Glutamatergic neuron (in vitro differentiated cells): ENCODE results near the gene PLCB4. TPM values are rescaled to one million over a fixed set of nuclear protein-coding genes. Genes with fewer than 3 reads are reported as not detected.
"Not testable (repeated sequence)": the region's sequence is repeated elsewhere in the genome, so short reads cannot be mapped to it uniquely, and the experiment has no call there.

Source experiments
- DNase-seq: peaks from one replicate; pipeline ENCODE4 v3.0.0; 2022
- H3K27ac Mint-ChIP-seq: one replicate; pipeline ENCODE4 v1.8.0; 2020; ENCODE audit warnings: mild to moderate bottlenecking, mixed read lengths, inconsistent platforms; ENCODE audit not compliant: unreplicated experiment
- H3K27me3 Mint-ChIP-seq: one replicate; pipeline ENCODE4 v1.8.0; 2020; ENCODE audit warnings: mild to moderate bottlenecking, moderate library complexity, mixed read lengths, inconsistent platforms; ENCODE audit not compliant: unreplicated experiment
- H3K36me3 Mint-ChIP-seq: one replicate; pipeline ENCODE4 v1.8.0; 2020; ENCODE audit warnings: mild to moderate bottlenecking, mixed read lengths, inconsistent platforms; ENCODE audit not compliant: unreplicated experiment
- H3K4me1 Mint-ChIP-seq: one replicate; pipeline ENCODE4 v1.8.0; 2020; ENCODE audit warnings: mild to moderate bottlenecking, low read depth, mixed read lengths, inconsistent platforms; ENCODE audit not compliant: unreplicated experiment
- H3K4me3 Mint-ChIP-seq: one replicate; pipeline ENCODE4 v1.8.0; 2020; ENCODE audit warnings: mild to moderate bottlenecking, mixed read lengths, inconsistent platforms; ENCODE audit not compliant: unreplicated experiment
- H3K9me3 Mint-ChIP-seq: one replicate; pipeline ENCODE4 v1.8.0; 2020; ENCODE audit warnings: mild to moderate bottlenecking, moderate library complexity, mixed read lengths, inconsistent platforms; ENCODE audit not compliant: unreplicated experiment
- CTCF ChIP-seq: fragments of 200-600 bp; sonication (generic); IDR thresholded peaks from one replicate; pipeline ENCODE4 v1.5.0; 2021; ENCODE audit not compliant: partially characterized antibody, unreplicated experiment
- total RNA-seq: library from RNA; stranded (reverse); fragmentation: NEBNext Ultra II Directional; extraction: Animal tissue kit (Norgen Biotek cat#: 25700); gene quantifications from one replicate; pipeline ENCODE4 v1.2.1, GENCODE V29; 2021; ENCODE audit not compliant: unreplicated experiment

PLCB4 gene
- total RNA-seq, 1 donor from 2014 or later, result 28.9 TPM

GRCh38 chr20:9377007-9377406 lies 308.1 kb downstream of the PLCB4 start:
- no peak overlapping the region for H3K4me3 Mint-ChIP-seq
- no peaks in the 10 kb centered on the region for H3K36me3 Mint-ChIP-seq
- H3K27me3 Mint-ChIP-seq, result no peaks in the 10 kb centered on the region
- H3K9me3 Mint-ChIP-seq, result no peaks in the 10 kb centered on the region
- no peak overlapping the region for H3K27ac Mint-ChIP-seq
- DNase-seq, result no peak
- no peaks in the 10 kb centered on the region for H3K4me1 Mint-ChIP-seq
- no peak for TF ChIP-seq CTCF

- not testable (repeated sequence) for H3K27ac Mint-ChIP-seq, H3K9me3 Mint-ChIP-seq, H3K27me3 Mint-ChIP-seq, H3K4me1 Mint-ChIP-seq, H3K4me3 Mint-ChIP-seq
- DNase-seq, result peak; percentile 15
- H3K36me3 Mint-ChIP-seq, result peaks cover 17% of the 10 kb centered on the region
Measured at GRCh38 chr20:9385345-9386310, 316.7 kb downstream of the PLCB4 start.

- DNase-seq, result no peak
- H3K4me3 Mint-ChIP-seq, result no peak overlapping the region
- no peaks in the 10 kb centered on the region for H3K27me3 Mint-ChIP-seq
- no peak overlapping the region for H3K27ac Mint-ChIP-seq
- TF ChIP-seq CTCF, result no peak
- peaks cover 4% of the 10 kb centered on the region for H3K9me3 Mint-ChIP-seq
- H3K36me3 Mint-ChIP-seq, result peaks cover 17% of the 10 kb centered on the region
- no peaks in the 10 kb centered on the region for H3K4me1 Mint-ChIP-seq
Measured at GRCh38 chr20:9388160-9388812, 319.4 kb downstream of the PLCB4 start.

GRCh38 chr20:9388813-9389161 lies 319.9 kb downstream of the PLCB4 start:
- Mint-ChIP-seq H3K4me1 (no peaks in the 10 kb centered on the region), H3K27me3 (no peaks in the 10 kb centered on the region), H3K27ac (no peak overlapping the region), H3K9me3 (peaks cover 4% of the 10 kb centered on the region), H3K36me3 (peaks cover 12% of the 10 kb centered on the region), H3K4me3 (no peak overlapping the region)
- no peak for DNase-seq
- TF ChIP-seq CTCF, result no peak

- TF ChIP-seq CTCF, result no peak
- Mint-ChIP-seq H3K4me1 (no peaks in the 10 kb centered on the region), H3K27ac (no peak overlapping the region), H3K36me3 (peaks cover 6% of the 10 kb centered on the region), H3K4me3 (no peak overlapping the region), H3K9me3 (peaks cover under 1% of the 10 kb centered on the region), H3K27me3 (no peaks in the 10 kb centered on the region)
- no peak for DNase-seq
Measured at GRCh38 chr20:9389346-9389745, 320.5 kb downstream of the PLCB4 start.
